ENCODE data around the gene EFNA5. TPM values are rescaled to one million over a fixed set of nuclear protein-coding genes. Genes with fewer than 3 reads are reported as not detected.

Gene EFNA5
- total and polyA plus RNA-seq, 2 experiments from 2014 or later = 7.5 to 10.1 TPM

DNA sequence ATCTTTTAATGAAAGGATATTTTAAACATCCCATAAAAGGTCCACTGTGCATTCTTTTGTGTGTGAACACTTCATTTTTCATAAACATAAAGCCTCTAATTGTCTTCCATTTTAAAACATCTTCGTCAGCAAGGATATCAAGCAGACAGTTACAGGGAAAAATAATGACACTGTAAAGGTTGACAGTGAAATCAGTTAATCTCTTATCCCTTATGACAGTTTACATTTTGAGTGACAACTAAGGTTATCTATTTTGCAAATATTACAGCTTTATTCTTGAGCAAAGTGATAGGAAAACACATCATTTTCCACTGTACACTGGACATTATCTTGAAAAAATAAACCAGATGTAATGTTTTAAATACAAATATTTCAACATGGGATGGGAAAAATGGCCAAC is 28.7 kb upstream of the EFNA5 start:
- peaks cover 9% of the 10 kb centered on the region for H3K4me1 ChIP-seq (ENCODE audit: insufficient read depth)
- no peak overlapping the region for H3K27ac Mint-ChIP-seq
- no peaks in the 10 kb centered on the region for H3K36me3 ChIP-seq (ENCODE audit: insufficient read depth)
- H2AFZ ChIP-seq = no peak overlapping the region
- no peaks in the 10 kb centered on the region for H4K20me1 ChIP-seq (replicated peaks; ENCODE audit: insufficient read depth)
- no peaks in the 10 kb centered on the region for H3K79me2 ChIP-seq (replicated peaks; ENCODE audit: insufficient read depth)
- no peak overlapping the region for H3K27ac ChIP-seq (ENCODE audit: low read depth)
- H3K4me1 Mint-ChIP-seq = peaks cover 12% of the 10 kb centered on the region
- TF ChIP-seq REST (IDR thresholded peaks at IDR 0.05; ENCODE audit: unreplicated experiment) (no peak), POLR2AphosphoS5 (IDR thresholded peaks at IDR 0.05; ENCODE audit: low read depth) (no peak), ZNF331 (CRISPR knock-in tag; IDR thresholded peaks at IDR 0.05; ENCODE audit: low read depth) (no peak), EZH2 (IDR thresholded peaks at IDR 0.05; ENCODE audit: low read depth, unreplicated experiment) (no peak)
- TF ChIP-seq, protein P1, sequence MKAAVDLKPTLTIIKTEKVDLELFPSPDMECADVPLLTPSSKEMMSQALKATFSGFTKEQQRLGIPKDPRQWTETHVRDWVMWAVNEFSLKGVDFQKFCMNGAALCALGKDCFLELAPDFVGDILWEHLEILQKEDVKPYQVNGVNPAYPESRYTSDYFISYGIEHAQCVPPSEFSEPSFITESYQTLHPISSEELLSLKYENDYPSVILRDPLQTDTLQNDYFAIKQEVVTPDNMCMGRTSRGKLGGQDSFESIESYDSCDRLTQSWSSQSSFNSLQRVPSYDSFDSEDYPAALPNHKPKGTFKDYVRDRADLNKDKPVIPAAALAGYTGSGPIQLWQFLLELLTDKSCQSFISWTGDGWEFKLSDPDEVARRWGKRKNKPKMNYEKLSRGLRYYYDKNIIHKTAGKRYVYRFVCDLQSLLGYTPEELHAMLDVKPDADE (IDR thresholded peaks at IDR 0.05) = no peak
- TF ChIP-seq, protein P2, sequence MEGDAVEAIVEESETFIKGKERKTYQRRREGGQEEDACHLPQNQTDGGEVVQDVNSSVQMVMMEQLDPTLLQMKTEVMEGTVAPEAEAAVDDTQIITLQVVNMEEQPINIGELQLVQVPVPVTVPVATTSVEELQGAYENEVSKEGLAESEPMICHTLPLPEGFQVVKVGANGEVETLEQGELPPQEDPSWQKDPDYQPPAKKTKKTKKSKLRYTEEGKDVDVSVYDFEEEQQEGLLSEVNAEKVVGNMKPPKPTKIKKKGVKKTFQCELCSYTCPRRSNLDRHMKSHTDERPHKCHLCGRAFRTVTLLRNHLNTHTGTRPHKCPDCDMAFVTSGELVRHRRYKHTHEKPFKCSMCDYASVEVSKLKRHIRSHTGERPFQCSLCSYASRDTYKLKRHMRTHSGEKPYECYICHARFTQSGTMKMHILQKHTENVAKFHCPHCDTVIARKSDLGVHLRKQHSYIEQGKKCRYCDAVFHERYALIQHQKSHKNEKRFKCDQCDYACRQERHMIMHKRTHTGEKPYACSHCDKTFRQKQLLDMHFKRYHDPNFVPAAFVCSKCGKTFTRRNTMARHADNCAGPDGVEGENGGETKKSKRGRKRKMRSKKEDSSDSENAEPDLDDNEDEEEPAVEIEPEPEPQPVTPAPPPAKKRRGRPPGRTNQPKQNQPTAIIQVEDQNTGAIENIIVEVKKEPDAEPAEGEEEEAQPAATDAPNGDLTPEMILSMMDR (conservative IDR thresholded peaks at IDR 0.05; ENCODE audit: low read depth in 2 of 2) = no peak
- H3K27me3 ChIP-seq (ENCODE audit: insufficient read depth) = no peaks in the 10 kb centered on the region
- DNase-seq (ENCODE audit: low spot score) = no peak
- H3K9me3 Mint-ChIP-seq = no peaks in the 10 kb centered on the region
- no peak overlapping the region for H3K4me3 ChIP-seq
- H3K27me3 Mint-ChIP-seq (ENCODE audit: insufficient read depth, low read depth, poor library complexity) = peaks cover 4% of the 10 kb centered on the region
- no peak for ATAC-seq
- no peak overlapping the region for H3K4me2 ChIP-seq
- H3K9me2 ChIP-seq (ENCODE audit: insufficient read depth) = peaks cover 12% of the 10 kb centered on the region
- no peak overlapping the region for H3K4me3 Mint-ChIP-seq
- H3F3A ChIP-seq (replicated peaks; ENCODE audit: low read depth) = no peaks in the 10 kb centered on the region
- H3K36me3 Mint-ChIP-seq (ENCODE audit: low read depth) = no peaks in the 10 kb centered on the region

GRCh38 chr5:107698286-107698685 is 27.5 kb upstream of the EFNA5 start:
- H3K4me2 ChIP-seq = no peak overlapping the region
- Mint-ChIP-seq H3K4me3 (no peak overlapping the region), H3K27ac (no peak overlapping the region), H3K36me3 (ENCODE audit: low read depth) (no peaks in the 10 kb centered on the region), H3K27me3 (ENCODE audit: insufficient read depth, low read depth, poor library complexity) (peaks cover 4% of the 10 kb centered on the region), H3K9me3 (no peaks in the 10 kb centered on the region), H3K4me1 (peaks cover 12% of the 10 kb centered on the region)
- no peak overlapping the region for H2AFZ ChIP-seq
- peaks cover 9% of the 10 kb centered on the region for H3K4me1 ChIP-seq (ENCODE audit: insufficient read depth)
- H3F3A ChIP-seq (replicated peaks; ENCODE audit: low read depth) = no peaks in the 10 kb centered on the region
- no peaks in the 10 kb centered on the region for H3K27me3 ChIP-seq (ENCODE audit: insufficient read depth)
- no peaks in the 10 kb centered on the region for H4K20me1 ChIP-seq (replicated peaks; ENCODE audit: insufficient read depth)
- no peak for DNase-seq (ENCODE audit: low spot score)
- no peaks in the 10 kb centered on the region for H3K36me3 ChIP-seq (ENCODE audit: insufficient read depth)
- ATAC-seq = no peak
- H3K9me2 ChIP-seq (ENCODE audit: insufficient read depth) = peaks cover 12% of the 10 kb centered on the region
- no peaks in the 10 kb centered on the region for H3K79me2 ChIP-seq (replicated peaks; ENCODE audit: insufficient read depth)
- H3K27ac ChIP-seq (ENCODE audit: low read depth) = no peak overlapping the region
- H3K4me3 ChIP-seq = no peak overlapping the region
- TF ChIP-seq ZNF462 (CRISPR knock-in tag; IDR thresholded peaks at IDR 0.05) = no peak
- no peak for TF ChIP-seq ZNF331 (CRISPR knock-in tag; IDR thresholded peaks at IDR 0.05; ENCODE audit: low read depth)
- TF ChIP-seq EZH2 (IDR thresholded peaks at IDR 0.05; ENCODE audit: low read depth, unreplicated experiment) = no peak
- no peak for TF ChIP-seq NANOG (IDR thresholded peaks at IDR 0.05; ENCODE audit: borderline replicate concordance)
- no peak for TF ChIP-seq JUNB (IDR thresholded peaks at IDR 0.05; ENCODE audit: unreplicated experiment)
- TF ChIP-seq POLR2AphosphoS5 (IDR thresholded peaks at IDR 0.05; ENCODE audit: low read depth) = no peak
